ENCODE data around the gene SUMO3.

Gene SUMO3

GRCh38 chr21:44836666-44837471 lies 19.0 kb upstream of the SUMO3 start:
- no peaks in the 10 kb centered on the region for H3F3A ChIP-seq (ENCODE audit: control insufficient read depth, insufficient read depth)
- TF ChIP-seq EZH2phosphoT487 (IDR thresholded peaks at IDR 0.05; ENCODE audit: borderline replicate concordance, low read length), result no peak
- no peak for TF ChIP-seq CTCF (IDR thresholded peaks at IDR 0.05; ENCODE audit: low read depth, low read length, poor library complexity, severe bottlenecking)
- H3K36me3 ChIP-seq (ENCODE audit: control insufficient read depth, low read length), result no peaks in the 10 kb centered on the region
- H4K20me1 ChIP-seq (ENCODE audit: control insufficient read depth, insufficient read depth, low read depth, low read length), result no peaks in the 10 kb centered on the region
- H3K9me2 ChIP-seq (replicated peaks; ENCODE audit: control insufficient read depth, low read length), result no peaks in the 10 kb centered on the region
- no peaks in the 10 kb centered on the region for H3K79me2 ChIP-seq (ENCODE audit: control insufficient read depth, low read length)
- H3K4me2 ChIP-seq (ENCODE audit: low read length), result no peak overlapping the region
- no peak overlapping the region for H3K27ac ChIP-seq (ENCODE audit: low read depth, low read length)
- H3K27me3 ChIP-seq (ENCODE audit: control insufficient read depth, low read length), result peaks cover 11% of the 10 kb centered on the region
- H3K4me1 ChIP-seq (ENCODE audit: control insufficient read depth, low read length), result no peaks in the 10 kb centered on the region
- H3K4me3 ChIP-seq (ENCODE audit: low read length), result no peak overlapping the region
- no peaks in the 10 kb centered on the region for H3K9me3 ChIP-seq (ENCODE audit: control insufficient read depth, insufficient read depth, low read length)

GRCh38 chr21:44836349-44836665 lies 18.4 kb upstream of the SUMO3 start:
- Histone ChIP-seq H3K4me2 (ENCODE audit: low read length) (no peak overlapping the region), H3F3A (ENCODE audit: control insufficient read depth, insufficient read depth) (no peaks in the 10 kb centered on the region), H3K27me3 (ENCODE audit: control insufficient read depth, low read length) (peaks cover 11% of the 10 kb centered on the region), H3K27ac (ENCODE audit: low read depth, low read length) (no peak overlapping the region), H3K79me2 (ENCODE audit: control insufficient read depth, low read length) (no peaks in the 10 kb centered on the region), H3K9me3 (ENCODE audit: control insufficient read depth, insufficient read depth, low read length) (no peaks in the 10 kb centered on the region), H4K20me1 (ENCODE audit: control insufficient read depth, insufficient read depth, low read depth, low read length) (no peaks in the 10 kb centered on the region), H3K4me3 (ENCODE audit: low read length) (no peak overlapping the region), H3K9me2 (replicated peaks; ENCODE audit: control insufficient read depth, low read length) (no peaks in the 10 kb centered on the region), H3K4me1 (ENCODE audit: control insufficient read depth, low read length) (peaks cover 4% of the 10 kb centered on the region; the same call in 1 of the 2 replicates), H3K36me3 (ENCODE audit: control insufficient read depth, low read length) (no peaks in the 10 kb centered on the region)
- TF ChIP-seq EZH2phosphoT487 (IDR thresholded peaks at IDR 0.05; ENCODE audit: borderline replicate concordance, low read length) (no peak), CTCF (IDR thresholded peaks at IDR 0.05; ENCODE audit: low read depth, low read length, poor library complexity, severe bottlenecking) (no peak)

GRCh38 chr21:44835647-44835973 lies 17.7 kb upstream of the SUMO3 start:
- H3K27ac ChIP-seq (ENCODE audit: low read depth, low read length), result no peak overlapping the region
- peaks cover 4% of the 10 kb centered on the region; the same call in 1 of the 2 replicates for H3K27me3 ChIP-seq (ENCODE audit: control insufficient read depth, low read length)
- no peaks in the 10 kb centered on the region for H4K20me1 ChIP-seq (ENCODE audit: control insufficient read depth, insufficient read depth, low read depth, low read length)
- H3K4me3 ChIP-seq (ENCODE audit: low read length), result no peak overlapping the region
- no peaks in the 10 kb centered on the region for H3F3A ChIP-seq (ENCODE audit: control insufficient read depth, insufficient read depth)
- H3K4me2 ChIP-seq (ENCODE audit: low read length), result no peak overlapping the region
- H3K36me3 ChIP-seq (ENCODE audit: control insufficient read depth, low read length), result no peaks in the 10 kb centered on the region
- H3K9me3 ChIP-seq (ENCODE audit: control insufficient read depth, insufficient read depth, low read length), result no peaks in the 10 kb centered on the region
- TF ChIP-seq CTCF (IDR thresholded peaks at IDR 0.05; ENCODE audit: low read depth, low read length, poor library complexity, severe bottlenecking) (no peak), EZH2phosphoT487 (IDR thresholded peaks at IDR 0.05; ENCODE audit: borderline replicate concordance, low read length) (no peak)
- H3K79me2 ChIP-seq (ENCODE audit: control insufficient read depth, low read length), result no peaks in the 10 kb centered on the region
- H3K9me2 ChIP-seq (replicated peaks; ENCODE audit: control insufficient read depth, low read length), result no peaks in the 10 kb centered on the region
- H3K4me1 ChIP-seq (ENCODE audit: control insufficient read depth, low read length), result peaks cover 6% of the 10 kb centered on the region; the same call in 1 of the 2 replicates

All from DOHH2 (cell line).